G401.6 (cell line): ENCODE data around the gene GALNT1.

Experiments
- FAIRE-seq: peaks from 2 replicates; lab custom pipeline; 2012; peaks lifted over from hg19 to GRCh38; lab: Jason Lieb, UNC

The GALNT1 gene

DNA sequence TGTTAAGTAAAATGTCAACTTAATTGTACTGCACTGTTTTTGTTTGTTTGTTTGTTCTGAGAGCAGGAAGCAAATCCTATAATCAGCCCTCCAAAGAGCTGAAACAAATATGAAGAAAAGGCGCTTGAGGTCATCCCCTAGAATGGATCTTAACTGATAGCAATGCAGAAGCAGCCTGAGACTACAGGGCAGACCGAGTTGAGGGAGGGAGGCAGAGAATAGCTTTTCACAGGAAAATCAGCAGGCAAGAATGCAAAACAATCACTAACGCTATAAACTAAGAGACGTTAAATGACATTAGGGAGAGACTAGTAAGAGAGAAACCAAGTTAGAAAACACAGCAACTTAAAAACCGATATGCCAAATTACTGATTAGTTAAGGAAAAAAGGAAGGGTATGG, 37.2 kb downstream of the GALNT1 start:
- no peak for FAIRE-seq

DNA sequence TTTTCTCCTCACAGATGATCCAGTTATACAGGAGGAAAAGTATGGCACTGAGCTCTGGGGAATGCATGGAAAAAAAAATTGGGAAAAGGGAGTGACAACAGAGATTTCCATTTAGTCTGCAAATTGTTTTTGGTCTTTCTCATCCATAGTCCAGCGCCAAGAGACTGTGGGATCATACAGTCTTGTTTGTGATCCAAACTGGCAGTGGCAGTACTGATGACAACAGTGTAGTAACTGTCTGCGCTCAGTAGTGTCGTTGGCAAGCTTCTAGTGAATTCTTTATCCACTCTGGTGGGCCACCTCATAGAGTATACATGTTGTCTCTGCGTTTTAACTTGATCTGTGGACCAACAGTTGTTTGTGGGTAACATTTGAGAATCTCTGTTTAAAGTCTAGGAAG, 37.9 kb downstream of the GALNT1 start:
- FAIRE-seq: no peak

GRCh38 chr18:35619941-35620340, 38.4 kb downstream of the GALNT1 start:
- no peak for FAIRE-seq

DNA sequence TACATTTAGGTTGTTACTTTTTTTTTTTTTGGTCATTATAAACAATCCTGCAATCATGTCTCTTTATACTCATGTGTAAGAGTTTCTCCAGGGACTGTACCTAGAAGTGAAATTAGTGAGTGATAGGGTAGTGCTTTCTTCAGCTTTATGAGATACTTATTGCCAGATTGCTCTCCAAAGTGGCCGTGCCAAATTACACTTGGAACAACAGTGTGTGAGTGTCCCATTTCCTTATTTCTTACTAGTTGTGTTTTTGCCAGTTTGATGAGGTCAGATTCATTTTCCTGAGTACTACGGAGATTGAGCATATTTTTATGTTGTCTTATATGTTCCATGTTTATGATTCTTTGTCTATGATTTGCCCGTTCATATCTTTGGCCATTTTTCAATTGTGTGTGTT, 39.2 kb downstream of the GALNT1 start:
- no peak for FAIRE-seq

GRCh38 chr18:35623255-35623654, 41.7 kb downstream of the GALNT1 start:
- FAIRE-seq: no peak

- FAIRE-seq: no peak
Observed at GRCh38 chr18:35624146-35624545, 42.6 kb downstream of the GALNT1 start.

- FAIRE-seq: no peak
Observed at GRCh38 chr18:35625232-35625631, 43.7 kb downstream of the GALNT1 start.

- no peak for FAIRE-seq
Observed at GRCh38 chr18:35633761-35634160, 52.2 kb downstream of the GALNT1 start.

- no peak for FAIRE-seq
Observed at GRCh38 chr18:35634323-35634722, 52.8 kb downstream of the GALNT1 start.

DNA sequence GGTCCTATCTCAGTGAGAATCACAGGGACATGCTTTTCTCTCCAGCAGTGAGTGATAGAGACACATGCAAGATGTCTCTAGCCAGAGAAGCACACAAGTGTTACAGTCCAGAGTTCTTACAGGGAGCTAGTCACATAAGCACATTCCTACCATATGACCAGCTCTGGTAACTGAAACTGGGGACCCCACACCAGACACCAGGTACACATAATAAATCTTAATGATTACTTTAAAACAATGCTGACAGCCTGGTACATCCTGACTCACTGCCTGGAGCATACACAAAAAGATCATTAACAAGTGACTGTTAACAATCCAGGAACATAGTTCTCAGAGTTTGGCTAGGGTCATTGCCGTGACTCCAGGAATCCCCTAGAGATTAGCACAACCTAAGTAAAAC, 53.6 kb downstream of the GALNT1 start:
- FAIRE-seq: no peak

GRCh38 chr18:35637227-35637626, 55.7 kb downstream of the GALNT1 start:
- no peak for FAIRE-seq

GRCh38 chr18:35639296-35639695, 57.8 kb downstream of the GALNT1 start:
- FAIRE-seq: peak; percentile 36

DNA sequence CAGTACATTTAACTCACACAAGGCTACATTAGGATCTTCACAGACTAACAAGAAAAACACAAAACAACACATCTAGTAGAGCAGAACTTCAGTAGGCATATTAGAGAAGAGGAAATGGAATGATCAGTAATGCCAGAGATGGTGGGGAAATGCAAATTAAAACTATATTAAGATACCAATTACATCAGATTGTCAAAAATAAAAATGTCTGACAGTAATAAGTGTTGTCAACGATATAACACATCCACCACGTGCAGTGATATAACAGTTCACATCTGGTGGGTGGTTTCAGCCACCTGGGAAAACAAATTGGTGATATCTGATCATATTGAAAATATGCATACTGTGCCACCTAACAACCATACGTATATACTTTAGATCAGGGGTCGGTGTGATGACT, 59.9 kb downstream of the GALNT1 start:
- FAIRE-seq: no peak

GRCh38 chr18:35641916-35642315, 60.4 kb downstream of the GALNT1 start:
- no peak for FAIRE-seq

GRCh38 chr18:35642802-35643201, 61.3 kb downstream of the GALNT1 start:
- FAIRE-seq: no peak

DNA sequence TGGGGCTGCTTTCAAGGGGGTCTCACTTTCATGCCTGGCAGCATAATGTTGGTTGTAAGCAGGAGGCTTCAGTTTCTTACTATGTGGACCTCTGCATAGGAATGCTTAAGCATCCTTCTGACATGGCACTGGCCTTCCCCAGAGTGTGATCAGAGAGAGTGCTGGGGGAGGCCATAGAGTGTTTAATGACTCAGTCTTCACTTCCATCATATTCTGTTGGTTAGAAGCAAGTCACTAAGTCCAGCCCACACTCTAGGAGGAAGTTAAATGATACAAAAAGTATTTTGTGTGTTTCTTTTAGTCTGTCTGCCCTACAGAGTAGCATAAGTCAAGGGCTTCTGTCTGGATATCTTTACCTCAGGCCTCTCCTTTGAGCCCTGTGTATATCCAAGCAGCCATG, 64.9 kb downstream of the GALNT1 start:
- no peak for FAIRE-seq

DNA sequence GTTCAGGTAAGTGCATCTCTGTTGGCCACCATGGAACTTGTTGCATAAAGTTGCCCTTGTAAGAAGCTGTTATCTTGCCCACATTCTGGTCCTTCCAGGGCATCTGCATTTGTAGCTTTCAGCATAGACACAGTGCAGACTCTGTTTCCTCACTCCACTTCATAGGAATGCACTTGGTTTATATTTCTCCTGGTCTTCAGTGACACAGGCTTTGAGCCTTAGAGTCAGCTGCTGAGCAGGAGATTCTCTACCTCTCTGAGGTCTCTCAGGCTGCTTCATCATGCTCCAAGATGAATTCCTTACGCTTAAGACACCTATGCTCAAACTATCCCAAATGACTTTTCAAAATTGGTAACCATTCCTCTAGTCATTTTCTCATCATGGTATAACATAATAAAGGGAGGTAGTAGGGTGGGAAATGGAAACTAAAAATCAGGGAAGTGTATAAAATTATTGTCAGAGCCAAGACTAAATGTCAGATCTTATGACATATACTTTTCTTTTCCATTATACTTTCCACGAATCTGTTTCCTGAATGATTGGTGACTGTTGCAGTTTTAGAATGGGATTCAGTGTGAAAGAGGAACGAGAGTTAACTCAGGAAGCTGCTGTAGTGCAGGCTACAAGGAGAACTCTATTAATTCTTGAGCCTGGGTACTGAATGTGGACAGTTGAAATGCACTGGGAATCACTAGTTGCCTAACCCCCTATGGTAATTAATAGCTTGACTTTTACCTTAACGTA, 72.0 kb downstream of the GALNT1 start:
- no peak for FAIRE-seq

GRCh38 chr18:35658112-35658511, 76.6 kb downstream of the GALNT1 start:
- no peak for FAIRE-seq

DNA sequence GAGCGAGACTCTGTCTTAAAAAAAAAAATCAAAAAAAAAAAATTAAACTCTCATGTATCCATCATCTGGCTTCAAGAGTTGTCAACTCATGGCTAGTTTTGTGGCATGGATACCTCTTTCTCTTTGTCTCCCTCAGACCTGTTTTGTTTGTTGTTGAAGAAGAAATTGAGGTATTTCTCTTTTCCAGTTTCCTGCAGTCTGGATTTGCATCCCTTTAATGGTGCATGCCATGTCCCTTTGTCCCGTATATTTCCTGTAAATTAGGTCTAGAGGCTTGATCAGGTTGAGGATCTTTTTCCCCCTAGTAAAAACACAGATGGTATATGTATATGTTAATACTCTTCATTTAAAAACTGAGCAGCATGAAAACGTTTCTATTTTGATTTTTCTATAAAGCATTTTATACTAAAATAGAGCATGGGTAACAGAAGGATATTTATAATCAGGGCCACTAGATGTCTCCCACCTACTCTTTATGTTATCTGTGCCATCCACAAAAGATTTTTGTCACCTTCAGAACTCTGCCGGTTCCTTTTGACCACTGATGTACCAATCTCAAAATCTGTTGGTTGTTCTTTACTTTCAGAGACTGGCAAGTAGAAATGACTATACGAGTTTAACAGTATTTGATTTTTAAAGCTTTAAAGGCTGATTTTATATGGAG, 80.1 kb downstream of the GALNT1 start:
- FAIRE-seq: no peak

DNA sequence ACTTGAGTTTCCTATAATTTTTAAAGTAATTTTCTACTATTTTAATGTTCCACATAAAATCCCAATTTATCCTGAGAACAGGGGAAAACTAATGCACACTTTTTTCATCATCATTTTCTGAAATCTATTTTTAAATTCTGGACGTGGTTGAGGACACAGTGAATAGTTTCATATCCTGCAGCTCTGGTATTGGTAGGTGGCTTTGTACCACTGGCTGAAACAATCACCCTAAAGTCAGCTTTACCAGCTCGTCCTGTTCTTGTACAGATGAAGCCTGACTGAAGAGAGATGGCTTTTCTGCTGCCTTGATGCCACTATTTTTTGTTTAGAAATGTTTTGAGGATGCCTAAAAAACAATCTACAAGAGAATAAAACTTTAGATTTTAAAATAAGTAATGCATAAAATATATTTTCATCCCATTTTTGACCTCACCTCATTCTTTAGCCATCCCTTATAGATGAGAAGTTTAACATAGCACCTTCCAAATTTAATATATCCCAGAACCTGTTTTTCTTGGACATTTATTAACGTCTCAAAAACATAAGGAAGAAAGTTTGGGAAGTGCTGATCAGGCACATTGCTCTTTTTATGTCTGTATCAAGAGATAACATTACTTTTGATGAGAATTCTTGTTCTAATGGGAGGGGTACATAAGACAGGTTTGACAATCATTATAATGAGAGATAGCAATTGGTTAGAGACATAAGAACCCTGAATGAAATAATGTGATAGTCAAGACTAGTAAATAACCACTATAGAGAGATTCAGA, 80.9 kb downstream of the GALNT1 start:
- FAIRE-seq: no peak

GRCh38 chr18:35671966-35672603, 90.5 kb downstream of the GALNT1 start:
- no peak for FAIRE-seq

DNA sequence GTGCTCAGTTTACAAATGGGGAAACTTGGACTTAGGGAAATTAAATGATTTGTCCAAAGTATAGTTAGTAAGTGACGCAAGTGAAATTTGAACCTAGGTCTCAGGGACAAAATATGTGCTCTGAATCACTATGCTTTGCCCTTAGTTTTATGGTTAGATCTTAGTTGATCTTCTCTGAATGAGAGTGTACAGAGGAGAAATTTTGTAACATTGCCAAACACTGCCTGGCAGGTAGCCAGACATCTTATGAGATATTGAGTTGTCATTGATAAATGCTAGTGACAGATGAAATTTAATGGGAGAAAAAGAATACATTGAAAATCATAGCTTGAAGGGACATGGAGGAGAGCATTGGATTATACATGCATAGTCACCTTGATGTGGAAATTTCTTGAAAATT, 91.4 kb downstream of the GALNT1 start:
- no peak for FAIRE-seq

GRCh38 chr18:35673682-35674081, 92.1 kb downstream of the GALNT1 start:
- no peak for FAIRE-seq
